Stimulated activated CD4-positive, alpha-beta T cell treated with anti-CD3 and anti-CD28 coated beads, Interleukin-15, amount 100 ng/mL, for 48 hours (primary cell): ENCODE measurements around the gene CD69.
"Not testable (repeated sequence)": the region's sequence is repeated elsewhere in the genome, so short reads cannot be mapped to it uniquely, and the experiment has no call there.

ENCODE experiments used
- DNase-seq, 2 donors: peaks; one replicate each; pipeline ENCODE4 v3.0.0-alpha.2; 2020; ENCODE audit warnings: low read depth in 2 of 2

The CD69 gene

GRCh38 chr12:9719790-9720189 is 40.9 kb downstream of the CD69 start:
- no peak for DNase-seq

GRCh38 chr12:9718968-9719367 is 41.7 kb downstream of the CD69 start:
- no peak for DNase-seq

- no peak for DNase-seq
Measured at GRCh38 chr12:9717070-9717925, 43.4 kb downstream of the CD69 start.

DNA sequence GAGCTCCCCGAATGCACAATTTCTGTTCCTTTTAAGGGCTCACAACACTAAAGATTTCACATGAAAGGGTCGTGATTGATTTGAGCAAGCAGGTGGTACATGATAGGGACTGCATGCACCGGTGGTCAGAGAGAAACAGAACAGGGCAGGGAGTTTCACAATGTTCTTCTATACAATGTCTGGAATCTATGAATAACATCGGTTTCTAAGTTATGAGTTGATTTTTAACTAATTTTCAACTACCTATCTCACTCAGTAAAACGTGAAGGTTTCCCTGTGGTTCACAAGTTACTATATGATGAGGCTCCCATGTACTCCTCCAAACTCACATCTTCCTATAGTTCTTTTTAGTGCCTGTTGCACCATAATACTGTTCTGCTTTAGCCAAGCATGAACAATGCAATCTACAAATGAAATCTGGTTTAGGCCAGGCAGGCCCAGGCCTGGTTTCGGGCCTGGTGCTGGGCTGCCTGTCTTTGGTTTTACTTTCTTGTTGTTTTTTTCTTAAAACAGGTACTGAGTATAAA is 47.6 kb downstream of the CD69 start:
- not testable (repeated sequence) for DNase-seq

GRCh38 chr12:9711664-9712063 is 49.0 kb downstream of the CD69 start:
- DNase-seq = no peak

- DNase-seq = no peak
Measured at GRCh38 chr12:9710584-9711375, 49.9 kb downstream of the CD69 start.

DNA sequence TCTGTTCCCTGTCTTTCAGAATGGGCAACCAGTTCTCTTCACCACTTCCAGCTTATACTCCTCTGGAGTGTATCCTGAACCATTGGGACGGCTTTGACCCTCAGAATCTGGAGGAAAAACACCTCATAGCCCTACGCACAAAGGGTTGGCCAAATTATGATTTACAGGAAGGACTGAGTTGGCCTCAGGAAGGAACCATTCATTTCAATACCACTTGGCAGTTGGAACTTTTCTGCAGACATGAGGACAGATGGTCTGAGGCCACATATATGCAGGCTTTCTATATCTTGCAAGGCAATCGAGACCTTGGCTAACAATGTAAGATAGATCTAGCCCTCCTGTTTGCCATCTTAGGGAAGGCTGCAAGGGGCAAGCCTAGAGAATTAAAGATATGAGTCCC is 51.8 kb downstream of the CD69 start:
- DNase-seq = no peak

GRCh38 chr12:9707864-9708808 is 52.6 kb downstream of the CD69 start:
- DNase-seq = peak; percentile 51 to 65

- no peak for DNase-seq
Measured at GRCh38 chr12:9707356-9707755, 53.3 kb downstream of the CD69 start.

DNA sequence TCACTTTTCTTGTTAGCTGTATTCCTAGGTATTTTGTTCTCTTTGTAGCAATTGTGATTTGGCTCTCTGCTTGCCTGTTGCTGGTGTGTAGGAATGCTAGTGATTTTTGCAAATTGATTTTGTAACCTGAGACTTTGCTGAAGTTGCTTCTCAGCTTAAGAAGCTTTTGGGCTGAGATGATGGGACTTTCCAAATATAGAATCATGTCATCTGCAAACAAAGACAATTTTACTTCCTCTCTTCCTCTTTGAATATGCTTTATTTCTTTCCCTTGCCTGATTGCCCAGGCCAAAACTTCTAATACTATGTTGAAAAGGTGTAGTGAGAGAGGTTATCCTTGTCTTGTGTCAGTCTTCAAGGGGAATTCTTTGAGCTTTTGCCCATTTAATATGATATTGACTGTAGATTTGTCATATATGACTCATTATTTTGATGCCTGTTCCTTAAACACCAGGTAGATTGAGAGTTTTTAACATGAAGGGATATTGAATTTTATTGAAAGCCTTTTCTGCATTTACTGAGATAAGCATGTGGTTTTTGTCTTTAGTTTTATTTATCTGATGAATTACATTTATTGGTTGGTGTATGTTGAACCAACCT is 54.5 kb downstream of the CD69 start:
- DNase-seq = no peak

- not testable (repeated sequence) for DNase-seq
Measured at GRCh38 chr12:9704561-9704960, 56.1 kb downstream of the CD69 start.
